ENCODE measurements around the gene TBX2. TPM values are rescaled to one million over a fixed set of nuclear protein-coding genes. Genes with fewer than 3 reads are reported as not detected.
A peak's percentile ranks its signal among the peaks of the same experiment; 100 is the strongest.

TBX2 gene
- total and polyA plus RNA-seq, 2 of the 13 experiments (the other 11 are each of a cell fraction or from before 2014, with no cell fraction given) = 2.8 to 15.3 TPM

DNA sequence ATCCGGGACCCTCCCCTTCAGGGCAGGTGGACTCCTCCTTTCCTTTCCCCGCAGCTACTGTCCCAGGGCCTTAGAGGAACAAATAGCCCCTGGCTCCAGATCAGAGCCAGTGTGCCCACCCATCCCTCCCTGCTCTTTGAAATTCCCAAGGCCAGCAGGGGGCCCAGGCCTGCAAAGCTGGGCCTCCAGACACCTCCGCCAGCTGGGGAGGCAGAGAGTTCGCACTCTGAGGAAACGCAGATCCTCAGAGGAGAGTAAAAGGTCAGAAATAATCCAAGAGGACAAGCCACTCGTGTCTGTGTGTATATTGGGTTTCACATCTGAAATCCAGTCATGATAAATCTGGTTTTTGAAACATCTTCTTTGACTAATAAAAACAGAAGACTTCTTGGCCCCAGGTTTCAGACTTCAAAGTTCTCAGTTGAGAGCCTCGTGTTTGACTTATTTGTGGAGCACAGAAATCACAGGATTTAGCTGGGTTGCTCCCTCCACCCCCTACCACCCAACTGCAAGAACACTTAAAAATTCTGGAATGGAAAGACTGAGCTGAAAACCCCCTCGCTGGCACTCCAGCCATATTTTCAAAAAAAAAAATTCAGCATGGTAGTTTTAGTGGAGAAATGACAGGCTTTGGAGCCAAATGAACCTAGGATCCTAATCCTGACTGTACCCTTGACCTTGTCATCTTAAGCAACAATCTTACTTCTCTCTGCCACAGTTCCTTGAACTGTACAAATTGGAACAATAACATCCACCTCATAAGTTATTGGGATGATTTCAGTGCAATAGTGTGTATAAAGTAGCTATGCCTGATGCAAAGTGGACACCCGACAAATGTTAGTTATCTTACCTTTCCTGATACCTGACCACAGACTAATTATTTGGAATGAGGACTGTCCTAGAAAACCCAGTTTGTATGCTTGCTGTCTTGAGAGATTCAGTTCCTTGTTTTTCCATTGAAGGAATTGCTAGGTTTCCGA lies 44.5 kb upstream of the TBX2 start (continued):
- TF ChIP-seq SIX4 (CRISPR knock-in tag; IDR thresholded peaks at IDR 0.05) = no peak
- TF ChIP-seq THAP11 (CRISPR knock-in tag; IDR thresholded peaks at IDR 0.05) = no peak
- TF ChIP-seq, protein P1, sequence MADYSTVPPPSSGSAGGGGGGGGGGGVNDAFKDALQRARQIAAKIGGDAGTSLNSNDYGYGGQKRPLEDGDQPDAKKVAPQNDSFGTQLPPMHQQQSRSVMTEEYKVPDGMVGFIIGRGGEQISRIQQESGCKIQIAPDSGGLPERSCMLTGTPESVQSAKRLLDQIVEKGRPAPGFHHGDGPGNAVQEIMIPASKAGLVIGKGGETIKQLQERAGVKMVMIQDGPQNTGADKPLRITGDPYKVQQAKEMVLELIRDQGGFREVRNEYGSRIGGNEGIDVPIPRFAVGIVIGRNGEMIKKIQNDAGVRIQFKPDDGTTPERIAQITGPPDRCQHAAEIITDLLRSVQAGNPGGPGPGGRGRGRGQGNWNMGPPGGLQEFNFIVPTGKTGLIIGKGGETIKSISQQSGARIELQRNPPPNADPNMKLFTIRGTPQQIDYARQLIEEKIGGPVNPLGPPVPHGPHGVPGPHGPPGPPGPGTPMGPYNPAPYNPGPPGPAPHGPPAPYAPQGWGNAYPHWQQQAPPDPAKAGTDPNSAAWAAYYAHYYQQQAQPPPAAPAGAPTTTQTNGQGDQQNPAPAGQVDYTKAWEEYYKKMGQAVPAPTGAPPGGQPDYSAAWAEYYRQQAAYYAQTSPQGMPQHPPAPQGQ (CRISPR knock-in tag; IDR thresholded peaks at IDR 0.05; ENCODE audit: borderline replicate concordance) = no peak
- no peak for TF ChIP-seq ATF7-NPFF (CRISPR knock-in tag; IDR thresholded peaks at IDR 0.05; ENCODE audit: low read depth)
- no peak for TF ChIP-seq SMC3 (IDR thresholded peaks at IDR 0.05; ENCODE audit: low read length)
- no peak for TF ChIP-seq HOXD1 (CRISPR knock-in tag; IDR thresholded peaks at IDR 0.05)
- TF ChIP-seq, protein P2, sequence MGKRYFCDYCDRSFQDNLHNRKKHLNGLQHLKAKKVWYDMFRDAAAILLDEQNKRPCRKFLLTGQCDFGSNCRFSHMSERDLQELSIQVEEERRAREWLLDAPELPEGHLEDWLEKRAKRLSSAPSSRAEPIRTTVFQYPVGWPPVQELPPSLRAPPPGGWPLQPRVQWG (CRISPR knock-in tag; IDR thresholded peaks at IDR 0.05; ENCODE audit: borderline replicate concordance, low read depth) = no peak
- TF ChIP-seq, protein P3, sequence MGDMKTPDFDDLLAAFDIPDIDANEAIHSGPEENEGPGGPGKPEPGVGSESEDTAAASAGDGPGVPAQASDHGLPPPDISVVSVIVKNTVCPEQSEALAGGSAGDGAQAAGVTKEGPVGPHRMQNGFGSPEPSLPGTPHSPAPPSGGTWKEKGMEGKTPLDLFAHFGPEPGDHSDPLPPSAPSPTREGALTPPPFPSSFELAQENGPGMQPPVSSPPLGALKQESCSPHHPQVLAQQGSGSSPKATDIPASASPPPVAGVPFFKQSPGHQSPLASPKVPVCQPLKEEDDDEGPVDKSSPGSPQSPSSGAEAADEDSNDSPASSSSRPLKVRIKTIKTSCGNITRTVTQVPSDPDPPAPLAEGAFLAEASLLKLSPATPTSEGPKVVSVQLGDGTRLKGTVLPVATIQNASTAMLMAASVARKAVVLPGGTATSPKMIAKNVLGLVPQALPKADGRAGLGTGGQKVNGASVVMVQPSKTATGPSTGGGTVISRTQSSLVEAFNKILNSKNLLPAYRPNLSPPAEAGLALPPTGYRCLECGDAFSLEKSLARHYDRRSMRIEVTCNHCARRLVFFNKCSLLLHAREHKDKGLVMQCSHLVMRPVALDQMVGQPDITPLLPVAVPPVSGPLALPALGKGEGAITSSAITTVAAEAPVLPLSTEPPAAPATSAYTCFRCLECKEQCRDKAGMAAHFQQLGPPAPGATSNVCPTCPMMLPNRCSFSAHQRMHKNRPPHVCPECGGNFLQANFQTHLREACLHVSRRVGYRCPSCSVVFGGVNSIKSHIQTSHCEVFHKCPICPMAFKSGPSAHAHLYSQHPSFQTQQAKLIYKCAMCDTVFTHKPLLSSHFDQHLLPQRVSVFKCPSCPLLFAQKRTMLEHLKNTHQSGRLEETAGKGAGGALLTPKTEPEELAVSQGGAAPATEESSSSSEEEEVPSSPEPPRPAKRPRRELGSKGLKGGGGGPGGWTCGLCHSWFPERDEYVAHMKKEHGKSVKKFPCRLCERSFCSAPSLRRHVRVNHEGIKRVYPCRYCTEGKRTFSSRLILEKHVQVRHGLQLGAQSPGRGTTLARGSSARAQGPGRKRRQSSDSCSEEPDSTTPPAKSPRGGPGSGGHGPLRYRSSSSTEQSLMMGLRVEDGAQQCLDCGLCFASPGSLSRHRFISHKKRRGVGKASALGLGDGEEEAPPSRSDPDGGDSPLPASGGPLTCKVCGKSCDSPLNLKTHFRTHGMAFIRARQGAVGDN (CRISPR knock-in tag; IDR thresholded peaks at IDR 0.05) = 0 out of 2 replicates have a peak, but pooled peaks have one; percentile 38
- no peak for TF ChIP-seq ZNF709 (CRISPR knock-in tag; IDR thresholded peaks at IDR 0.05)
- TF ChIP-seq ZNF225 (CRISPR knock-in tag; IDR thresholded peaks at IDR 0.05) = no peak
- TF ChIP-seq, protein P4, sequence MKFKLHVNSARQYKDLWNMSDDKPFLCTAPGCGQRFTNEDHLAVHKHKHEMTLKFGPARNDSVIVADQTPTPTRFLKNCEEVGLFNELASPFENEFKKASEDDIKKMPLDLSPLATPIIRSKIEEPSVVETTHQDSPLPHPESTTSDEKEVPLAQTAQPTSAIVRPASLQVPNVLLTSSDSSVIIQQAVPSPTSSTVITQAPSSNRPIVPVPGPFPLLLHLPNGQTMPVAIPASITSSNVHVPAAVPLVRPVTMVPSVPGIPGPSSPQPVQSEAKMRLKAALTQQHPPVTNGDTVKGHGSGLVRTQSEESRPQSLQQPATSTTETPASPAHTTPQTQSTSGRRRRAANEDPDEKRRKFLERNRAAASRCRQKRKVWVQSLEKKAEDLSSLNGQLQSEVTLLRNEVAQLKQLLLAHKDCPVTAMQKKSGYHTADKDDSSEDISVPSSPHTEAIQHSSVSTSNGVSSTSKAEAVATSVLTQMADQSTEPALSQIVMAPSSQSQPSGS (CRISPR knock-in tag; IDR thresholded peaks at IDR 0.05) = no peak
- TF ChIP-seq, protein P5, sequence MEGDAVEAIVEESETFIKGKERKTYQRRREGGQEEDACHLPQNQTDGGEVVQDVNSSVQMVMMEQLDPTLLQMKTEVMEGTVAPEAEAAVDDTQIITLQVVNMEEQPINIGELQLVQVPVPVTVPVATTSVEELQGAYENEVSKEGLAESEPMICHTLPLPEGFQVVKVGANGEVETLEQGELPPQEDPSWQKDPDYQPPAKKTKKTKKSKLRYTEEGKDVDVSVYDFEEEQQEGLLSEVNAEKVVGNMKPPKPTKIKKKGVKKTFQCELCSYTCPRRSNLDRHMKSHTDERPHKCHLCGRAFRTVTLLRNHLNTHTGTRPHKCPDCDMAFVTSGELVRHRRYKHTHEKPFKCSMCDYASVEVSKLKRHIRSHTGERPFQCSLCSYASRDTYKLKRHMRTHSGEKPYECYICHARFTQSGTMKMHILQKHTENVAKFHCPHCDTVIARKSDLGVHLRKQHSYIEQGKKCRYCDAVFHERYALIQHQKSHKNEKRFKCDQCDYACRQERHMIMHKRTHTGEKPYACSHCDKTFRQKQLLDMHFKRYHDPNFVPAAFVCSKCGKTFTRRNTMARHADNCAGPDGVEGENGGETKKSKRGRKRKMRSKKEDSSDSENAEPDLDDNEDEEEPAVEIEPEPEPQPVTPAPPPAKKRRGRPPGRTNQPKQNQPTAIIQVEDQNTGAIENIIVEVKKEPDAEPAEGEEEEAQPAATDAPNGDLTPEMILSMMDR (CRISPR knock-in tag; IDR thresholded peaks at IDR 0.05) = peak; percentile 48
- TF ChIP-seq, protein P6, sequence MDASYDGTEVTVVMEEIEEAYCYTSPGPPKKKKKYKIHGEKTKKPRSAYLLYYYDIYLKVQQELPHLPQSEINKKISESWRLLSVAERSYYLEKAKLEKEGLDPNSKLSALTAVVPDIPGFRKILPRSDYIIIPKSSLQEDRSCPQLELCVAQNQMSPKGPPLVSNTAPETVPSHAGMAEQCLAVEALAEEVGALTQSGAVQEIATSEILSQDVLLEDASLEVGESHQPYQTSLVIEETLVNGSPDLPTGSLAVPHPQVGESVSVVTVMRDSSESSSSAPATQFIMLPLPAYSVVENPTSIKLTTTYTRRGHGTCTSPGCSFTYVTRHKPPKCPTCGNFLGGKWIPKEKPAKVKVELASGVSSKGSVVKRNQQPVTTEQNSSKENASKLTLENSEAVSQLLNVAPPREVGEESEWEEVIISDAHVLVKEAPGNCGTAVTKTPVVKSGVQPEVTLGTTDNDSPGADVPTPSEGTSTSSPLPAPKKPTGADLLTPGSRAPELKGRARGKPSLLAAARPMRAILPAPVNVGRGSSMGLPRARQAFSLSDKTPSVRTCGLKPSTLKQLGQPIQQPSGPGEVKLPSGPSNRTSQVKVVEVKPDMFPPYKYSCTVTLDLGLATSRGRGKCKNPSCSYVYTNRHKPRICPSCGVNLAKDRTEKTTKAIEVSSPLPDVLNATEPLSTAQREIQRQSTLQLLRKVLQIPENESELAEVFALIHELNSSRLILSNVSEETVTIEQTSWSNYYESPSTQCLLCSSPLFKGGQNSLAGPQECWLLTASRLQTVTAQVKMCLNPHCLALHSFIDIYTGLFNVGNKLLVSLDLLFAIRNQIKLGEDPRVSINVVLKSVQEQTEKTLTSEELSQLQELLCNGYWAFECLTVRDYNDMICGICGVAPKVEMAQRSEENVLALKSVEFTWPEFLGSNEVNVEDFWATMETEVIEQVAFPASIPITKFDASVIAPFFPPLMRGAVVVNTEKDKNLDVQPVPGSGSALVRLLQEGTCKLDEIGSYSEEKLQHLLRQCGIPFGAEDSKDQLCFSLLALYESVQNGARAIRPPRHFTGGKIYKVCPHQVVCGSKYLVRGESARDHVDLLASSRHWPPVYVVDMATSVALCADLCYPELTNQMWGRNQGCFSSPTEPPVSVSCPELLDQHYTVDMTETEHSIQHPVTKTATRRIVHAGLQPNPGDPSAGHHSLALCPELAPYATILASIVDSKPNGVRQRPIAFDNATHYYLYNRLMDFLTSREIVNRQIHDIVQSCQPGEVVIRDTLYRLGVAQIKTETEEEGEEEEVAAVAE (CRISPR knock-in tag; IDR thresholded peaks at IDR 0.05; ENCODE audit: borderline replicate concordance) = no peak
